GM10847 (cell line): ENCODE measurements around the gene MACROH2A1.

Source experiments
- POLR2A ChIP-seq: IDR thresholded peaks from 2 replicates; pipeline ENCODE4 v1.6.1; 2011; ENCODE audit not compliant: insufficient read length; ENCODE audit errors: extremely low read depth

Gene MACROH2A1

GRCh38 chr5:135324897-135325650, 74.0 kb downstream of the MACROH2A1 start:
- no peak for TF ChIP-seq POLR2A

DNA sequence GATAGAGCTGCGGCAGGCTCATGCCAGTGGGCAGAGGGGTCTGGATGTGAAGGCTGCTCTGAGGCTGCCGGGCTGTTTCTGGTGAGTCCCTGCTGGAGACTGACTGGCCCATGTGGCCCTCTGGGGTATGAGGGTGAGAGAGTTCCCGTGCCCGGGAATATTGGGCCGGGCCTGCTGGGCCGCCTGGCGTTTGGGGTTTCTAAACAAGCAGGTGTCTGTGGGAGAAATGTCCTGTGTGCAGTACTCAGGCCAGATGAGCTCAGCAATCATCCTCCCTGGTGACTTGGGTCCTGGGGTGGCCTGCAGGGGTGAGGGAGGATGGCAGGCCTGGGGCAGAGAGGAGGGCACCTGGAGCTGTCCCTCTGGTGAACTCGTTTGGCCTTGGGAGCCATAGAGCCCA, 74.9 kb downstream of the MACROH2A1 start:
- no peak for TF ChIP-seq POLR2A

DNA sequence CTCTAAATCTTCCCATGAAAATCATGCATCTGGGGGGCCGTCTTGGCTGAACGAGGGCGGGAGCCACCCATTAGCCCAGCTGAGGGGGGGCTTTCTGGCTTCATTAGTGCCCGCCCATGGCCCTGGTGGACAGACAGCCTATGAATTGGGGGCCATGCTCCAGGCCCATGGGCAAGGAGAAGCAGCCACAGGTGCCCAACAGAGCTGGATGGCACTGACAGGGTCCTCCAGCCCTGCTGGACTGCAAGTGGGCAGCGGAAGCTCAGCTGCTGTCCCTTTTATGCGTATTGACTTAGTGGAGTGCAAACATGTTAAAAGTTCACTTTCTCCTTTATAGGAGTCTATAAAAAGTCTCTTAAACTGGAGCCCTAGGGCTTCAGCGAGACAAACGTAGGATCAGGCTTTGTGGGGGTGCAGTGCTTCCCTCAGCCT, 75.3 kb downstream of the MACROH2A1 start:
- no peak for TF ChIP-seq POLR2A

- TF ChIP-seq POLR2A = no peak
Measured at GRCh38 chr5:135323227-135323626, 75.8 kb downstream of the MACROH2A1 start.

DNA sequence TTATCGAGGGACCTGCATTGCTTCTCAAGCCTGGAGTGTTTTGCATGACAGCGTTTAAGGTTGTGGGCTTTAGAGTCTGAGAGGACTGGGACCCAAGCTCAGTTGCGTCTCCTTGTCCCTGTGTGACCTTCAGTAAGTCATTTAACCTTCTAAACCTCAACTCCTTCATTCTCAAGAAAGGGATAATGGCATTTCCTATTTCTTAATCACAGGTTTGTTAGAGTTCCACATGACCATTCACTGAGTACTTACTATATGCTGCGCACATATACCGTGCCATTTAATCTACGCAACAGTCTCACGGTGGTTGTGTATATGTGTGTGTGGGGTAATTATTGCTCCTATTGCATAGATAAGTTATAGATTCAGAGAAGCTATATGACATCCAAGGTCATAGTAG, 76.3 kb downstream of the MACROH2A1 start:
- TF ChIP-seq POLR2A = no peak

DNA sequence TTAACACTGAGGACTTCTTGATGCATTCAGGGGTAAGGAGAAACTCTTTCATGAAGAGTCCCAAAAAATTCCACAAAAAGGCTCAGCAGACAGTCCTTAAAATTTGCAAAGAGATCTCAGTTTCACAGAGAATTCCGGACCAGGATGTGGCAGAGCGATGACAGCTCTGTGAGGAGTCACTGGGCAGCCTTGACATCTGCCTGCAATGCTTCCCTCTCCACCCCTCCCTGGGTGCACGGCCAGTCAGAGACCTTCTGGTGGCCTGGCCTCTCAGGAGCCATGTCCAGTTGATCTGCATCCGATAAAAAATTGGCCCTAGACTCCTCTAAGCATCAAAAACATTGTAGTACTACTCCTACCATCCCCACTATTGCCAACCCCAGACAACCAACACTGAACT, 76.8 kb downstream of the MACROH2A1 start:
- TF ChIP-seq POLR2A = no peak

- no peak for TF ChIP-seq POLR2A
Measured at GRCh38 chr5:135320718-135321484, 78.1 kb downstream of the MACROH2A1 start.

- TF ChIP-seq POLR2A = no peak
Measured at GRCh38 chr5:135319928-135320606, 79.0 kb downstream of the MACROH2A1 start.

- no peak for TF ChIP-seq POLR2A
Measured at GRCh38 chr5:135319458-135319857, 79.6 kb downstream of the MACROH2A1 start.

DNA sequence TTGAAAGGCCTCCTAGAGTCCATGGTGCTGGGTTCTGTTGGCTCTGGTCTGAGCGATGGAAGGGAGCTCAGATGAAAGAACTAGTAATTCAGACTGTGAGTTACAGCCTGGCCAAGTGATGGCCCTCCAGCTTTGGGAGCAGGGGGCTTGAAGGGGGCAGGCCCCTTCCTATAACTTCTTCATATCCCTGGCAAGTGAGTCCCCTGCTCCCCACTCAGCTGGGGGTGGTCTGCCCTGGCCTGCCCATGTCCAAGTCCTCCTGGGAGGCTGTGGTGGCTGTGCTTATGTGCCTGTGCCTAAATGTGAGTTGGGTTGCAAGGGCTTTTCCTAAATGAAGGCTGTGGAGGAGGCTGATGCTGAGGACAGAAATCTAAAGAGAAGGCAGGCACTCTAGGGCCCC, 80.1 kb downstream of the MACROH2A1 start:
- no peak for TF ChIP-seq POLR2A

GRCh38 chr5:135318037-135318436, 81.0 kb downstream of the MACROH2A1 start:
- no peak for TF ChIP-seq POLR2A

DNA sequence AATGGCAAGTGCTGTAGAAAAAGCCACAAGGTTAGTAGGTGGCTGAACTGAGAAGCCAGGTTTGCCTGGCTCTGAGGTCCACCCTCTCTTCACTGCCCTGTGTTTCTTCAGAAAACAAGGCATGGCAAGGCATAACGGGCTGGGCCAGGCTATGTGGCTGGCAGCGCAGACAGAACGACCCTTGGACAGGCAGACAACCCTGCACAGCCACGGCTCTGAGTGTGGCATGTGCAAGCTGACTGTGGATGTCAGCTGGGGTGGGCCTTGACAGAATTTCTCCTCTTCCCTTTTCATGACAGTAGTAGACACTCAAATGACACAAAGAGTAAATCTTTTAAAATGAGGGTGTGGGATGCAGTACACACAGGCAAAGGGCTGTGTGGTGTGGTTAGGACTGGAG, 81.7 kb downstream of the MACROH2A1 start:
- TF ChIP-seq POLR2A = no peak

- TF ChIP-seq POLR2A = no peak
Measured at GRCh38 chr5:135315386-135315785, 83.6 kb downstream of the MACROH2A1 start.

DNA sequence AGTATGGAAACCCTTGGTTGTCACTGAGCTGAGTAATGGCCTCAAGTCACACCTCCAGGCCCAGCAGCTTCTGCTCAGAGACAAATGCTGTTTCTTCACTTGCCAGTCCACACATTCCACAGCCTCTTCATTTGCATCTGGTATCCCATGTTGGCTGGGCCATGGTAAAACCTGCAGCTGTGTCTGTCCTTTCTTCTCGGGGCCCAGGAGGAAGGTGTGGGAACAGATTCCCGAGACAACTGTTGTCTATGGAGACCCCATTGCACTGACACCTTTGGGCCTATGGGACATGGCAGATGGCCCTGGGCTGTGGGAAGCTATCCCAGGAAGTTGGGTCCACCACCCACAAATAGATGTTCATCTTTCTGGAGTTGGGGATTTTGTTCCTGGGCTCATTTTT, 85.1 kb downstream of the MACROH2A1 start:
- TF ChIP-seq POLR2A = no peak

GRCh38 chr5:135313405-135313804, 85.6 kb downstream of the MACROH2A1 start:
- TF ChIP-seq POLR2A = no peak
